ENCODE data around the gene USP14.

USP14 gene

DNA sequence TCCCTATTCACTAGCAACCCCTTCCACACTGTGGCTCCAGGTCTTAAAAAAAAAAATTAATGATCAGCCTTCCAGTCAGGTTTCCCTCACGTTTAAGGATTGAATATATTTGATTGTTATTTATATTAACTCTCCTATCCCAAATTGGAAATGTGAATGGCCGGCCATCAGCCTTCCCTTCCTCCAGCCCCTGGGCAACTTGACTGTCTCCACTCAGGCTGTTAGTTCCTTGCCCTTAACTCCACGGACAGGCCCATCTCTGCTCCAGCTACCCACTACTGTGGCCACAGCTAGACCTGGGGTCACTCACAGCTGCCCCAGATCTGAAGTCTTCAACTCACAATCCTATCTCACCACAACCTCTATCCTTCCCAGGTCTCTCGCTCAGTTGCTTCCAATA is 69.5 kb downstream of the USP14 start:
- DNase-seq (ENCODE audit: low read depth): no peak

DNA sequence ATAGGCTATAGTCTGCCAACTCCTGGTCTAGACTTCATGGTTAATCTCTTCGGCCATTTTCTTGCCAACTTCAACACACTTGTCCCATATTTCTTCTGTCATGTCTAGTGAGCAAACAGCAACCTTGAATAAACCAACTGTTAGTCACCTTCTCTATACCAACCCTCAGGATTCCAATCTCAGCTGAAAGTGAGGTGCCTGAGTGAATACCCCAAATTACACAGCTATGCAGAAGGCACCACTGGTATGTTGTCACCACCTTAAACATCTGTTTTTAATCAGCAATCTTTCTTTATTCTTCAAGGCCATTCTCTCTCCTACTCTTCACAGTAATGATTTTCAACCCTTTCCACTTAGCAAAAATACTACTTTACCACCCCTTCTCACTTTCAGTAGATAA is 70.2 kb downstream of the USP14 start:
- peak; percentile 27 for DNase-seq (ENCODE audit: low read depth)

DNA sequence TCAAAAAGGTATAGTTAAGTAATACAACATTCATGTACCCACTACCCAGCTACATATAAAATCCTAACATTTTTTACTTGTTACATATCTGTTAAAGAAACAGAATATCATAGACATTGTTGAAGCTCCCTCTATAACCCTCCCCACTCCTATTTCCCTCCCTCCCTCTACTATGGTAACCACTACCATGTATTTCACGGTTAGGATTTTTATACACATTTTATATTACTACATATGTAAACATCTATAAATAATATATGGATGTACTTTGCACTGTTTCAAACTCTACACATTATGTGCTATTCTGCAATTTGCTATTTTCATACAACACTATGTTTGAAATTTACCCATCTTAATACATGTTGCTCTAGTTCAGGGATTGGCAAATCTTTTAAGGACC is 73.2 kb downstream of the USP14 start:
- DNase-seq (ENCODE audit: low read depth): no peak

DNA sequence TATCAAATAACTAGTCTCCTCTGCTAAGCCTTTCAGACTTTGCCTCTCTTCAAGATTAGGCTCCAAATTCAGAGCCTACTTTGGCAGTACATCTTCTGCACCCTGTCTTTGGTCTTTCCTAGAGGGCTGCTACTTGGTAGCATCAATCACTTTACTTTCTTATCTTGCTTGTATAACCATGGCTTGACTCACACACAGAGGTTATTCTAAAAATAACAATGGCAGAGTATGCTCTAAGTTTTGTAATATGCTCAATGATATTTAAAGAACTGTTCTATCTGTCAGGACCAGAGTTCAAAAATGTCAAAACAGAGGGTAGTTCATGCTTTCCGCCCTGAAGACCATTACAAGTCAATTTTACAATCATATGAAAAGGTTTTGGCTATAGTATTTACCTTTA is 81.8 kb downstream of the USP14 start:
- peak; percentile 18 for DNase-seq (ENCODE audit: low read depth)

DNA sequence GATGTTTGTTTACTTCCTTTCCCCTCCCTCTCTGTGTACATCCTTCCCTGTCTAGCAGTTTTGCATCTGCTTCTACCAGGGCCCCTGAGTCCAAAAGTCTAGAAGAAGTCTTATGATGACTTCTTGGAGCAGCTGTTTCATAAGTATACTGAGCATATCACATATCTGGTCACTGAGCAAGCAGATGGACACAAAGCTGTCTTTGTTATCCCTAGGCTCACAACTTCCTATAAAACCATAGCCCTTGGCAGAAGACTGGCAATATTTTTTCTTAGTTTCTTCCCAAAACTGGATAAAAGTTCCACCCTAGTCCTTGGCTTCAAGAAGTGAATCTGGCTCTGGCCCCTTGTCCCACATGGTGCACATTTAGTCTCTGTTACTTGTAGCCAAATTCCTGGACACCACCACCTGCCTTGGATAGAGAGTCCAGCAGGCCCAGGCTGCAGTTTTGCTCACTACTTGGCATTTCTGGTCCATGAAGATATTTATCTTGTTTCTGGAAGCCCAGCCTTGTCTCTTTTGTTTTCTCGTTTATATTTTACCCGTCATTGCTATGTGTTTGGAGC is 87.0 kb downstream of the USP14 start:
- DNase-seq (ENCODE audit: low read depth): no peak

DNA sequence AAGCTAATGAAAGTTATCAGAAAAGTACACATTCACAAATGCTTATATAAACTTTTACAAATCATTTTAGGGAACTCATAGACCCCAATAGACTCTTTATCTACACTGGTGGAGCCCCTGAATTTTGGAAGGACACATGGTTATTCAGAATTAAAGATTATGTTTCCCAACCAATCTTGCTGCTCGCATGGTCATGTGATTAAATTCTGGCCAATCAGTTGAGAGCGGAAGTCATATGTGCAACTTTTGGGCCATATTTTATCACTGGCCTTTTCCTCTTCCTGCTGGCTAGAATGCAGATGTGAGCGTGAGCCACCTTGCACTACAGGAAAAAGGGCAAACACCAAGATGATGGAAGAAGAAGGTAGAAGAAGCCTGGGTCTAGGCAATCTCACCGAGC is 89.7 kb downstream of the USP14 start:
- DNase-seq (ENCODE audit: low read depth): no peak

DNA sequence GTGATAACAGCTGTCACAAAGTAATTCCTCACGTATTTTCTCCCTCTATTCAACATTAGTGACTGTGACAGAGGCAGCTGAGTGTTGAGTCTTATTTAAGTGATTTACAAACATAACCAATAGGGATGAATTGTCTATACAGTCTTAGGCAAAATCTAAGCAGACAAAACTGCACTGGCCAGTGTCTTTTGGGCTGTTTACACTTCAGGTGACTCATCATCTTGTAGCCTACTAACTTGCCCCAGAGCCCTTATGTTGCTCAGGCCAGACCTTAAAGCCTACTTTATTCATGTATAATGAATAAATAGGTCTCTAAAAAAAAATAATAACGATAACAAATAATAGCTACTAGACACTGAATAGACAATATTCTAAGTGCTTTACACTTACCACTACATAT is 92.3 kb downstream of the USP14 start:
- peak; percentile 46 for DNase-seq (ENCODE audit: low read depth)

DNA sequence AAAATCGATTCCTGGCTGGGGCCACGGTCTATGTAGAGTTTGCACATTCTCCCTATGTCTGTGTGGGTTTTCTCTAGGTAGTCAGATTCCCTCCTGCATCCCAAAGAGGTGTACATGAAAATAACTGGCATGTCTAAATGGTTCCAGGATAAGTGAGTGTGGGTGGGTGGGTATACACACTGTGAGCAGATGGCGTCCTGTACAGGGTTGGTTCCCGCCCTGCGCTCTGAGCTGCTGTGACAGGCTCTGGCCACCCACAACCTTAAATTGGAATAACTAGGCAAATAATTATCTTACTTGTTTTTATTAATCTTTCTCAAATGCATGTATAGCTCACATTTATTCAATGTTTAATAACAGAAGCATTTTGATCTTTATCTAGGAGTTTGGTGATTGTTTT is 93.2 kb downstream of the USP14 start:
- no peak for DNase-seq (ENCODE audit: low read depth)

DNA sequence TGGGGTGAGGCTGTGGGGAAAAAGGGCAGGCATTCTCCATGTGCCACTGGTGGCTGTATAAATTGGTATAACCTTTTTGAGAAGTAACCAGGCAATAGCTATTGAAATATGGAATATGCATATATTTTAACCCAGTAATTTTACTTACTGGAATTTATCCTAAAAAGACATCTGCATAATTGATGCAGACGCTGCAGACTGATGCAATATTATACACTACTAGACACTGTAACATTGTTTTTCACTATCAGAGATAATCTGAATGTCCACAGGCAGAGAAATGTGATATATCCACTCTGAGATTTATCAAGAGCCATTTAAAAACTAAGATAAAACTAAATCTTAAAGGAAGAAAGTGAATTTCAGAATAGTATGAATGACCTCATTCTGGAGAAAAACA is 94.8 kb downstream of the USP14 start:
- no peak for DNase-seq (ENCODE audit: low read depth)

DNA sequence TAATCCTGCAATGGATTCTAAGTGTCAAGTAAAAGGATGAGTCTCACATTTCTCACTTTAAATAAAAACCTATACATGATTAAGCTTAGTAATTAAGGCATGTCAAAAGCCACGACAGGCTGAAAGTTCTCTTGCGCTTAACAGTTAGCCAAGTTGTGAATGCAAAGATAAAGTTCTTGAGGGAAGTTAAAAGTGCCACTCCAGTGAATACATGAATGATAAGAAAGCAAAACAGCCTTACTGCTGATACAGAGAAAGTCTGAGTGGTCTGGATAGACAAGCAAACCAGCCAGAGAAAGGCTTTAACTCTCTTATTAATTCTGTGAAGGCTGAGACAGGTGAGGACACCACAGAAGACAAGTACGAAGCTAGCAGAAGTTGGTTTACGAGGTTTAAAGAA is 96.8 kb downstream of the USP14 start:
- DNase-seq (ENCODE audit: low read depth): no peak

DNA sequence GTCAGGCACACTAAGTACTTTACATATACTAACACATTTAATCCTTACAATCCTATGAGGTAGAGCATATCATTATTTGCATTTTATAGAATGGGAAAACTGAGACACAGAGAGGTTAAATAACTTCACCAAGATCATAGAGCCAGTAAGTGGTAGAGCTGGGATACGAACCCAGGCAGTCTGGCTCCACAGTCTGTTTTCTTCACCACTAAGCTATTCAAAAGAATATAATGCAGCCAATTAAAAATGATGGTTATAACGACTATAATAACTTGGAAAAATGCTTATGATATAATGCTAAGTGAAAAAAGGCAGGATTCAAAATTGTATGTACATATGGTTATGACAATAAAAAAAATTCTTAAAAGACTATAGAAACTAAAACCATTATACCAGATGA is 102.2 kb downstream of the USP14 start:
- DNase-seq (ENCODE audit: low read depth): no peak

DNA sequence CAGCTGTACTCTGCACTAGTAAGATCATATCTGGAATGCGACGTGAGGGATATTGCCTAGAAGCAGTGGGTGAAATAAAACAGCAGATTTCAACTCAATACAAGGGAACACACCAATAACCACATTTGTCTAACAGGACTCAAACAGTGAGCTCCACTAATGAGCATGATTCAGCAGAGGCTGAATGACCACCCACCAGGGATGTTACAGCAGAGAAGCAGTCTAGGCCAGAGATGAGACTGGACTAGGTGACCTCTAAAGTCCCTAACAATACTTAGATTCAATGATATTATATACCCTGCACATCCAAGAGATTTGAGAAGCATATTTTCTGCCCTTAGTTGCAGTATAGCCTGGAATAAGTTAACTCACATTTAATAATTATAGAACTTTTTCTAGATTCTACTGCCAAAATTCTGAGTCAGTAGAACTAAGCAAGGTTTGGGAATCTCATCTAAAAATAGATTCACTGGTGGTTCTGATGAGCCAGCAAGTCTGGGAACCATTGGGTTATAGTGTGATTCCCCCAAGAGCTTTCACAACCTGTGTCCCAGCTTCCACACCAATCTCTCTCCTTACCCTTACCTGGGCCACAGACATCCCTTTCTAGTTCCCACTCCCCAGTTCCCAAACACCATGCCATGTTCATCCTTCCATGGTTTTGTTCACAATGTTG is 103.2 kb downstream of the USP14 start:
- peak; percentile 38 for DNase-seq (ENCODE audit: low read depth)

Measured in EH (cell line).